HCT116 (cell line): ENCODE results near the gene SLC17A2. TPM values are rescaled to one million over a fixed set of nuclear protein-coding genes. Genes with fewer than 3 reads are reported as not detected.

Experiments
- ATAC-seq: fragments of 200-7000 bp; cut with Tn5 transposase; 2 replicates; pipeline ENCODE4 v1.9.1; 2020; ENCODE audit warnings: mild to moderate bottlenecking, moderate library complexity
- BruUV-seq: library from RNA; stranded (reverse); fragments of 400-500 nt; replicated peaks from 2 replicates; lab custom pipeline; 2021; lab: Mats Ljungman, UMichigan
- CTCF ChIA-PET: fragments of 300-600 bp; sonication (Branson Sonifier 250); formaldehyde crosslinking; loops from one replicate; lab custom pipeline; 2021; ENCODE audit warnings: antibody characterized with exemption; lab: Charles Lee
- POLR2A ChIA-PET: fragments of 300-600, 350-600 bp; sonication (Branson Sonifier 250); formaldehyde crosslinking; loops from one replicate; lab custom pipeline; 2021; ENCODE audit warnings: antibody characterized with exemption; lab: Charles Lee
- RAD21 ChIA-PET, 2 experiments: fragments of 300-600 bp; sonication (Branson Sonifier 250); formaldehyde crosslinking; loops; one replicate each; lab custom pipeline; 2023; ENCODE audit warnings: low total read pairs in 2 of 2; ENCODE audit not compliant: uncharacterized antibody in 2 of 2, unreplicated experiment in 2 of 2, low non-redundant PET in 1 of 2; lab: Charles Lee
- DNase-seq: peaks from one replicate; pipeline ENCODE4 v3.0.0-alpha.2; 2010; ENCODE audit warnings: low read depth, low spot score
- H2AFZ ChIP-seq: fragments of 200-600 bp; shearing (Covaris generic), sonication (generic); 2 replicates; pipeline ENCODE4 v1.6.1; 2017; ENCODE audit warnings: low read depth, mixed run types, mixed read lengths, antibody characterized with exemption, low read length; ENCODE audit not compliant: poor library complexity, severe bottlenecking
- H3K27ac ChIP-seq: 2 replicates; pipeline ENCODE4 v1.5.1; 2012; ENCODE audit warnings: low read depth, low read length
- H3K27me3 ChIP-seq: fragments of 200-600 bp; sonication (generic); 2 replicates; pipeline ENCODE4 v1.6.1; 2016; ENCODE audit warnings: mixed run types, low read length, mixed read lengths; ENCODE audit not compliant: insufficient read depth
- H3K36me3 ChIP-seq, 2 experiments: fragments of 200-500 bp in 1 of 2; fragments of 200-600 bp in 1 of 2; sonication (Bioruptor generic) in 1 of 2; sonication (generic) in 1 of 2; 2 replicates each; pipeline versions ENCODE4 v1.5.1 to v1.6.1; 2014 to 2016; ENCODE audit warnings: low read length in 2 of 2, inconsistent platforms in 1 of 2, mixed read lengths in 1 of 2, mixed run types in 1 of 2; ENCODE audit not compliant: insufficient read depth in 2 of 2, control insufficient read depth in 1 of 2
- H3K4me1 ChIP-seq, 2 experiments: fragments of 200-600 bp in 1 of 2; sonication (generic) in 1 of 2; 2 replicates each; pipeline versions ENCODE4 v1.5.1 to v1.6.1; 2012 to 2017; ENCODE audit warnings: low read length in 2 of 2, inconsistent platforms in 1 of 2, mild to moderate bottlenecking in 1 of 2, mixed read lengths in 1 of 2, mixed run types in 1 of 2, moderate library complexity in 1 of 2; ENCODE audit not compliant: insufficient read depth in 2 of 2, control insufficient read depth in 1 of 2
- H3K4me2 ChIP-seq: fragments of 200-600 bp; sonication (generic); 2 replicates; pipeline ENCODE4 v1.6.1; 2017; ENCODE audit warnings: mixed run types, low read length, mixed read lengths
- H3K4me3 ChIP-seq, 2 experiments: fragments of 200-600 bp in 1 of 2; sonication (generic) in 1 of 2; replicated peaks in 1 of 2; 2 replicates each; pipeline ENCODE4 v1.5.1; 2011 to 2016; ENCODE audit warnings: low read length in 2 of 2, control low read depth in 1 of 2, low read depth in 1 of 2, mild to moderate bottlenecking in 1 of 2, mixed read lengths in 1 of 2, mixed run types in 1 of 2
- H3K79me2 ChIP-seq: fragments of 200-600 bp; sonication (generic); 2 replicates; pipeline ENCODE4 v1.6.1; 2017; ENCODE audit warnings: mild to moderate bottlenecking, mixed run types, low read length, moderate library complexity, mixed read lengths; ENCODE audit not compliant: insufficient read depth
- H3K9ac ChIP-seq: fragments of 200-600 bp; sonication (generic); 2 replicates; pipeline ENCODE4 v1.6.1; 2016; ENCODE audit warnings: low read length, mixed read lengths
- H3K9me2 ChIP-seq: fragments of 200-600 bp; sonication (generic), shearing (Covaris generic); 2 replicates; pipeline ENCODE4 v1.6.1; 2017; ENCODE audit warnings: mixed run types, mild to moderate bottlenecking, moderate library complexity; ENCODE audit not compliant: insufficient read depth
- H3K9me3 ChIP-seq, 2 experiments: fragments of 200-500 bp in 1 of 2; fragments of 200-600 bp in 1 of 2; sonication (Bioruptor generic) in 1 of 2; sonication (generic) in 1 of 2; 2 replicates each; pipeline ENCODE4 v1.6.1; 2014 to 2017; ENCODE audit warnings: low read length in 2 of 2, mixed read lengths in 2 of 2, inconsistent platforms in 1 of 2, low read depth in 1 of 2, mild to moderate bottlenecking in 1 of 2, mixed run types in 1 of 2, moderate library complexity in 1 of 2; ENCODE audit not compliant: control insufficient read depth in 1 of 2, insufficient read depth in 1 of 2
- H4K20me1 ChIP-seq: fragments of 200-600 bp; sonication (generic), shearing (Covaris generic); 2 replicates; pipeline ENCODE4 v1.6.1; 2017; ENCODE audit warnings: mixed run types, mild to moderate bottlenecking, moderate library complexity; ENCODE audit not compliant: insufficient read depth
- CBX3 ChIP-seq: IDR thresholded peaks from 2 replicates; pipeline ENCODE4 v1.6.1; 2012; ENCODE audit warnings: low read depth
- CEBPB ChIP-seq: IDR thresholded peaks from 2 replicates; pipeline ENCODE4 v1.6.1; 2012; ENCODE audit warnings: low read depth
- ELF1 ChIP-seq: IDR thresholded peaks from 2 replicates; pipeline ENCODE4 v1.6.1; 2012; ENCODE audit warnings: low read depth, borderline replicate concordance
- EZH2 ChIP-seq: fragments of 200-600 bp; sonication (generic); IDR thresholded peaks from 2 replicates; pipeline ENCODE4 v1.6.1; 2017; ENCODE audit warnings: antibody characterized with exemption, mixed run types
- FOSL1 ChIP-seq: IDR thresholded peaks from 2 replicates; pipeline ENCODE4 v1.6.1; 2012; ENCODE audit warnings: low read depth
- JUND ChIP-seq: IDR thresholded peaks from 2 replicates; pipeline ENCODE4 v1.6.1; 2012
- POLR2A ChIP-seq: IDR thresholded peaks from 2 replicates; pipeline ENCODE4 v1.7.0; 2011; ENCODE audit warnings: borderline replicate concordance; ENCODE audit not compliant: insufficient read depth, insufficient read length; ENCODE audit errors: extremely low read depth
- SIN3A ChIP-seq: IDR thresholded peaks from 2 replicates; pipeline ENCODE4 v1.6.1; 2012; ENCODE audit warnings: low read depth
- SP1 ChIP-seq: IDR thresholded peaks from 2 replicates; pipeline ENCODE4 v1.6.1; 2012; ENCODE audit warnings: low read depth
- YY1 ChIP-seq: IDR thresholded peaks from 2 replicates; pipeline ENCODE4 v1.6.1; 2011; ENCODE audit warnings: low read length, low read depth, moderate library complexity, mild to moderate bottlenecking; ENCODE audit not compliant: insufficient replicate concordance; ENCODE audit errors: extremely low read depth
- ZFX ChIP-seq: fragments of 450-650 bp; IDR thresholded peaks from 2 replicates; pipeline ENCODE4 v1.6.1; 2017
- intact Hi-C: fragments of 100-400 bp; cut with micrococcal nuclease; formaldehyde crosslinking; loops from 2 replicates; pipeline ENCODE4 v1.10.0; 2022
- total RNA-seq: library from RNA; stranded (reverse); gene quantifications from one replicate; pipeline ENCODE4 v1.2.1, GENCODE V29; 2021; ENCODE audit not compliant: unreplicated experiment
- TF ChIP-seq, protein P1 (sequence below), 3 experiments: fragments of 200-600 bp in 1 of 3; sonication (generic) in 1 of 3; IDR thresholded peaks in 2 of 3; conservative IDR thresholded peaks in 1 of 3; 2 replicates each; pipeline ENCODE4 v1.5.1; 2012 to 2017; ENCODE audit warnings: low read depth in 2 of 3, low read length in 2 of 3, antibody characterized with exemption in 1 of 3, borderline replicate concordance in 1 of 3, control low read depth in 1 of 3, mild to moderate bottlenecking in 1 of 3, mixed read lengths in 1 of 3, mixed run types in 1 of 3, moderate library complexity in 1 of 3; ENCODE audit not compliant: insufficient read depth in 1 of 3
- TF ChIP-seq, protein P2 (sequence below): IDR thresholded peaks from 2 replicates; pipeline ENCODE4 v1.6.1; 2012; ENCODE audit warnings: low read depth
- TF ChIP-seq, protein P3 (sequence below): IDR thresholded peaks from 2 replicates; pipeline ENCODE4 v1.6.1; 2012

The SLC17A2 gene
- total RNA-seq, 1 experiment from 2014 or later = not detected

DNA sequence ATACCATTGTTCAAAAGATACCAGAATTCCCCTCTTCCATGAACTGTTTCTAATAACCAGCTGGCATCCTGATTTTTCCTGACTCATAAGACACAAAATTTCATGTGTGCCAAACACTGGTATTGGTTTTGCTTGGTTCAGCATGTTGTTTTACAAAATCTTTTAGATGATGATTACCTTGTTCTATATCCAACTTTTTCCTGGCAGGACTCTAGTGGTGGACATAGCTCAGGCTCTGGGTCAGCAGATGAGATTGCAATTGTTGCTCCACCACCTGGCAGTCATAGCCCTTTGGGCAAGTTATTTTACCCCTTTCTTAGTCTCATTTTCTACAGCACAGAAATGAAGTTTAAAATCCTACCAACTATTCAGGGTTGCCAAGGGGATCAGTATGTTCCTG is 38.3 kb upstream of the SLC17A2 start:
- ChIA-PET RAD21 (no interaction called here), POLR2A (no interaction called here), CTCF (interaction anchor here (1.1 kb wide), 1 partner anchor 24 kb away, joined by 4 read pairs; no protein-coding TSS in a partner anchor)
- H2AFZ ChIP-seq = no peak overlapping the region
- no peaks in the 10 kb centered on the region for H3K79me2 ChIP-seq
- H3K4me3 ChIP-seq = no peak overlapping the region
- no peak for ATAC-seq
- no peak overlapping the region for H3K4me2 ChIP-seq
- H3K9me2 ChIP-seq = no peaks in the 10 kb centered on the region
- peaks cover 28 to 34% of the 10 kb centered on the region in 2 experiments; a peak in 3 of 4 replicates for H3K36me3 ChIP-seq
- BruUV-seq = no TSS peak
- H3K9ac ChIP-seq = no peak overlapping the region
- TF ChIP-seq, protein P1, sequence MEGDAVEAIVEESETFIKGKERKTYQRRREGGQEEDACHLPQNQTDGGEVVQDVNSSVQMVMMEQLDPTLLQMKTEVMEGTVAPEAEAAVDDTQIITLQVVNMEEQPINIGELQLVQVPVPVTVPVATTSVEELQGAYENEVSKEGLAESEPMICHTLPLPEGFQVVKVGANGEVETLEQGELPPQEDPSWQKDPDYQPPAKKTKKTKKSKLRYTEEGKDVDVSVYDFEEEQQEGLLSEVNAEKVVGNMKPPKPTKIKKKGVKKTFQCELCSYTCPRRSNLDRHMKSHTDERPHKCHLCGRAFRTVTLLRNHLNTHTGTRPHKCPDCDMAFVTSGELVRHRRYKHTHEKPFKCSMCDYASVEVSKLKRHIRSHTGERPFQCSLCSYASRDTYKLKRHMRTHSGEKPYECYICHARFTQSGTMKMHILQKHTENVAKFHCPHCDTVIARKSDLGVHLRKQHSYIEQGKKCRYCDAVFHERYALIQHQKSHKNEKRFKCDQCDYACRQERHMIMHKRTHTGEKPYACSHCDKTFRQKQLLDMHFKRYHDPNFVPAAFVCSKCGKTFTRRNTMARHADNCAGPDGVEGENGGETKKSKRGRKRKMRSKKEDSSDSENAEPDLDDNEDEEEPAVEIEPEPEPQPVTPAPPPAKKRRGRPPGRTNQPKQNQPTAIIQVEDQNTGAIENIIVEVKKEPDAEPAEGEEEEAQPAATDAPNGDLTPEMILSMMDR (IDR thresholded peaks at IDR 0.05 in 2 of 3, conservative IDR thresholded peaks at IDR 0.05 in 1 of 3; ENCODE audit: borderline replicate concordance in 1 of 3, insufficient read depth in 1 of 3, low read depth in 2 of 3, low read length in 2 of 3) = no peak
- TF ChIP-seq CEBPB (no peak), ELF1 (no peak), YY1 (no peak), SP1 (no peak), FOSL1 (no peak), CBX3 (no peak), SIN3A (no peak), ZFX (no peak), POLR2A (no peak), JUND (no peak), EZH2 (no peak)
- TF ChIP-seq, protein P2, sequence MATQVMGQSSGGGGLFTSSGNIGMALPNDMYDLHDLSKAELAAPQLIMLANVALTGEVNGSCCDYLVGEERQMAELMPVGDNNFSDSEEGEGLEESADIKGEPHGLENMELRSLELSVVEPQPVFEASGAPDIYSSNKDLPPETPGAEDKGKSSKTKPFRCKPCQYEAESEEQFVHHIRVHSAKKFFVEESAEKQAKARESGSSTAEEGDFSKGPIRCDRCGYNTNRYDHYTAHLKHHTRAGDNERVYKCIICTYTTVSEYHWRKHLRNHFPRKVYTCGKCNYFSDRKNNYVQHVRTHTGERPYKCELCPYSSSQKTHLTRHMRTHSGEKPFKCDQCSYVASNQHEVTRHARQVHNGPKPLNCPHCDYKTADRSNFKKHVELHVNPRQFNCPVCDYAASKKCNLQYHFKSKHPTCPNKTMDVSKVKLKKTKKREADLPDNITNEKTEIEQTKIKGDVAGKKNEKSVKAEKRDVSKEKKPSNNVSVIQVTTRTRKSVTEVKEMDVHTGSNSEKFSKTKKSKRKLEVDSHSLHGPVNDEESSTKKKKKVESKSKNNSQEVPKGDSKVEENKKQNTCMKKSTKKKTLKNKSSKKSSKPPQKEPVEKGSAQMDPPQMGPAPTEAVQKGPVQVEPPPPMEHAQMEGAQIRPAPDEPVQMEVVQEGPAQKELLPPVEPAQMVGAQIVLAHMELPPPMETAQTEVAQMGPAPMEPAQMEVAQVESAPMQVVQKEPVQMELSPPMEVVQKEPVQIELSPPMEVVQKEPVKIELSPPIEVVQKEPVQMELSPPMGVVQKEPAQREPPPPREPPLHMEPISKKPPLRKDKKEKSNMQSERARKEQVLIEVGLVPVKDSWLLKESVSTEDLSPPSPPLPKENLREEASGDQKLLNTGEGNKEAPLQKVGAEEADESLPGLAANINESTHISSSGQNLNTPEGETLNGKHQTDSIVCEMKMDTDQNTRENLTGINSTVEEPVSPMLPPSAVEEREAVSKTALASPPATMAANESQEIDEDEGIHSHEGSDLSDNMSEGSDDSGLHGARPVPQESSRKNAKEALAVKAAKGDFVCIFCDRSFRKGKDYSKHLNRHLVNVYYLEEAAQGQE = no peak
- TF ChIP-seq, protein P3, sequence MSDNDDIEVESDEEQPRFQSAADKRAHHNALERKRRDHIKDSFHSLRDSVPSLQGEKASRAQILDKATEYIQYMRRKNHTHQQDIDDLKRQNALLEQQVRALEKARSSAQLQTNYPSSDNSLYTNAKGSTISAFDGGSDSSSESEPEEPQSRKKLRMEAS = no peak
- H3K9me3 ChIP-seq = no peaks in the 10 kb centered on the region
- DNase-seq = no peak
- intact Hi-C loops = no loop called here
- H3K27me3 ChIP-seq = no peaks in the 10 kb centered on the region
- H3K27ac ChIP-seq = no peak overlapping the region
- peaks cover 22 to 24% of the 10 kb centered on the region in 2 experiments for H3K4me1 ChIP-seq
- H4K20me1 ChIP-seq = no peaks in the 10 kb centered on the region
